Fibroblast of villous mesenchyme (primary cell): Measurements from ENCODE around the gene TRPC1. TPM values are rescaled to one million over a fixed set of nuclear protein-coding genes. Genes with fewer than 3 reads are reported as not detected.

Experiments
- DNase-seq: peaks from one replicate; pipeline ENCODE4 v3.0.0-alpha.2; 2010; ENCODE audit warnings: low read depth
- H3K4me3 ChIP-seq: 2 replicates; pipeline ENCODE4 v1.5.1; 2011; ENCODE audit warnings: low read depth, mild to moderate bottlenecking, low read length
- CTCF ChIP-seq: IDR thresholded peaks from 2 replicates; pipeline ENCODE4 v1.5.1; 2012; ENCODE audit warnings: low read depth, mild to moderate bottlenecking, low read length; ENCODE audit not compliant: insufficient read depth
- total RNA-seq: library from RNA; depleted of rRNA; stranded (reverse); fragments of >200 nt; gene quantifications from 2 replicates; pipeline ENCODE4 v1.2.3, GENCODE V29; 2012

The TRPC1 gene
- total RNA-seq = 30.6 and 33.2 TPM in 2 replicates

GRCh38 chr3:142723968-142724681 is at the start of gene TRPC1:
TRPC1 (plus strand) TSS chr3:142724034; CDS start chr3:142724560, 526 bp downstream.
- peak; percentile 80 for DNase-seq
- H3K4me3 ChIP-seq = peak within 1 kb of the TSS; percentile 82
- TF ChIP-seq CTCF = no peak

- DNase-seq = no peak
Observed at GRCh38 chr3:142676151-142676550, 47.7 kb upstream of the TRPC1 start.

GRCh38 chr3:142680710-142681109 is 43.1 kb upstream of the TRPC1 start:
- DNase-seq = no peak
- H3K4me3 ChIP-seq = no peak overlapping the region
- TF ChIP-seq CTCF = no peak

More at GRCh38 chr3:142676151-142676550, 47.7 kb upstream of the TRPC1 start:
- no peak for TF ChIP-seq CTCF
- no peak overlapping the region for H3K4me3 ChIP-seq

GRCh38 chr3:142690613-142691012 is 33.2 kb upstream of the TRPC1 start:
- DNase-seq = no peak
- H3K4me3 ChIP-seq = no peak overlapping the region
- no peak for TF ChIP-seq CTCF

GRCh38 chr3:142691527-142691926 is 32.3 kb upstream of the TRPC1 start:
- no peak for DNase-seq
- H3K4me3 ChIP-seq = no peak overlapping the region
- no peak for TF ChIP-seq CTCF

- no peak overlapping the region for H3K4me3 ChIP-seq
- TF ChIP-seq CTCF = no peak
- no peak for DNase-seq
Observed at GRCh38 chr3:142693136-142693853, 30.5 kb upstream of the TRPC1 start.
